Cerebellar cortex (tissue), 1 donor: ENCODE measurements around the gene APOA1.

Experiments
- DNase-seq: peaks from one replicate; pipeline ENCODE4 v3.0.0-alpha.2; 2015; ENCODE audit warnings: low spot score

The APOA1 gene

DNA sequence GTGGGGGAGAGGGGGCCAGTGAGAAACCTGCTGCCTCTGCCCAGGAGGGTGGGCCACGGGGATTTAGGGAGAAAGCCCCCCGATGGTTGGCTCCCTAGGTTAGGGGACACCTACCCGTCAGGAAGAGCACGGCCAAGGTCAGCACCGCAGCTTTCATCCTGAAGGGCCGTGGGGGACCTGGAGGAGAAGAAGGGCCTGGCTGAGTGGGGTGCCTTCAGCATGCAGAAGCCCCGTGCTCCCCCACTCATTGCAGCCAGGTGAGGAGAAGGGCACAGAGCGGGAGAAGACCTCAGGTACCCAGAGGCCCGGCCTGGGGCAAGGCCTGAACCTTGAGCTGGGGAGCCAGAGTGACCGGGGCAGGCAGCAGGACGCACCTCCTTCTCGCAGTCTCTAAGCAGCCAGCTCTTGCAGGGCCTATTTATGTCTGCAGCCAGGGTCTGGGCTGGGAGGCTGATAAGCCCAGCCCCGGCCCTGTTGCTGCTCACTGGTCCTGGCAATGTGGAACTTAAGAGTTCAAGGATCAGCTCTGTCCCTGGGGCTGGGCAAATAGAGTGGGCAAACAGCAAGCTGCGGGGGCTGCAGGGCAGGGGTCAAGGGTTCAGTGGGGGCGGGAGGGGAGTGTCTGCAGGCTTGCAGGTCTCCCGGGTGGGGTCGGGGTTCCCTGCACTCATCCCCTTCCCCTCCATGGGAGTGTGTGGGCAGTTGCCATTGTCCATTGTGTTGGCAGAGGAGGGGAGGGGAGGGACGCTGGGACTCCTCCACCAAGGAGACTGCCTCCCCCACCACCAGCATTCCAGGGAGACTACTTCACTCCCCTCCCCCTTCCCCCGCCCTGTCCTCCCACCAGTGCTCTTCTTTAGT lies at the start of gene APOA1:
TSS of gene APOA1 (minus strand) at position 392 of the 861 bp plus-strand sequence. CDS start at position 157, 235 bp downstream.
- DNase-seq, result no peak

DNA sequence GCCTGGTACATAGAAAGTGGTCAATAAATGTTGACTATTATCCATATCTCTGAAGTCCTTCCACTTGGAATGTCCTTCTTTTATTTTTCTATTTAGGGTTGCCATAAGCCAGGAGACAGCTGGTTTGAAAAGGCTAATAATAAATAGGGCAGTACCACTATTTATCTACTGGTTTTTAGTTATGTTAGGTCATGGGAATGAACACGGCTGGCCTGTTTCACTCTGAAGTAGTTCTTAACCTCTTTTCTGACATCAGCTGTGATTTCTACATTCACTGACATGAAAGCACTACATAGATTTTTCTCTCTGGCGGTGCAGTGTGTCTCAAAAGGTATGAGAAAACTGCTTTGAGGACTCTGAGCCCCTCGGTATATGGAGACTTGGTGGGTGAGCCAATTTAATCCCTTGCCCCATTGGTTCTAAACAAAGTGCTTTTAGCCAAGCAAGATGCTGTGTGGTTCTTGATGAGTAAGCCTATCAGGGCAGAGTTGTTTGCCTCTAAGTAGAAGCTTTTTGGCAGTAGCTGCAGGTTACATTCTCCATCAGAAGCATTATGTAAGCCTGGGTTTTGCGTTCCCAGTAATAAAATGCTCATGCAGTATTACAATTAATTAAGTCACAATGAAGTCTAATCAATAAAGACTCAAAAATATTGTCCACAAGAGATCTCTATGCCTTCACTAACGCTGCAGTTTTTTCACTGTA lies 48.7 kb upstream of the APOA1 start:
- peak; percentile 75 for DNase-seq

DNA sequence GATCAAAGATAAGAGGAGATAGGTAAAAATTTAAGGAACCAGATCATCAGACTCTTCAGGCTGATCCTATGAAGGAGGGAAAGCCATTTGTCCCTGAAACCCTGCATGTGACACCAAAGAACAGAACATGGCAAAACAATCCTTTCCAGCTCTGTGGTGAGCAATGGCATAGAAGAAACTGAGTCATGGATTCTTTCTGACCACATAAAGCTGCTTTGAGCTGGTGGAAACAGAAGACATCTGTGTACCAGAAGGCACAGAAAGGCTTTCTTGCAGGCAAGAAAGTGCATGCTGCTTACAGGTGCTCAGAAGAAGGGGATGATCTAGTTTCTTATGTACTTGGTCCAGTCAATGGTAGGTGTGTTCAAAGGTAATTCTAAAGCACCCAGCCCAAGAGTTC lies 45.0 kb upstream of the APOA1 start:
- no peak for DNase-seq

DNA sequence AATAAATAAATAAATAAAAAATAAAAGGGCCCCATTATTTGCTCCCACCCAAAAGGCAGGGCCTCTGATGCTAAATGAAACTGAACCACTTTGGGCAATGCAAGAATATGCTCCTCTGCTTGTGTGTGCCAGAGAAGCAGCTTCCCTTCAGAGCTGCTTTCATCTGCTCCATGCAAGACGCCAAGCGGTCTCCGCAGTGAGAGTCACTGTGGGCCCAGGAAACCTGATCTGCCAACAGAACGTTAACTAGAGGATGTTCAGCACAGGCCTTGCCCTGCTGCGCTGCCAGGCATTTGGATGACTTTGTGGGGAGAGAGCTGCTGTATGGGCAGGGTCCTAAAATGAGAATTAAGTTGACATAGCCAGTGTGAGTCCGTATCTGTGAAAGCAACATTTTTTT lies 43.7 kb upstream of the APOA1 start:
- peak; percentile 82 for DNase-seq

DNA sequence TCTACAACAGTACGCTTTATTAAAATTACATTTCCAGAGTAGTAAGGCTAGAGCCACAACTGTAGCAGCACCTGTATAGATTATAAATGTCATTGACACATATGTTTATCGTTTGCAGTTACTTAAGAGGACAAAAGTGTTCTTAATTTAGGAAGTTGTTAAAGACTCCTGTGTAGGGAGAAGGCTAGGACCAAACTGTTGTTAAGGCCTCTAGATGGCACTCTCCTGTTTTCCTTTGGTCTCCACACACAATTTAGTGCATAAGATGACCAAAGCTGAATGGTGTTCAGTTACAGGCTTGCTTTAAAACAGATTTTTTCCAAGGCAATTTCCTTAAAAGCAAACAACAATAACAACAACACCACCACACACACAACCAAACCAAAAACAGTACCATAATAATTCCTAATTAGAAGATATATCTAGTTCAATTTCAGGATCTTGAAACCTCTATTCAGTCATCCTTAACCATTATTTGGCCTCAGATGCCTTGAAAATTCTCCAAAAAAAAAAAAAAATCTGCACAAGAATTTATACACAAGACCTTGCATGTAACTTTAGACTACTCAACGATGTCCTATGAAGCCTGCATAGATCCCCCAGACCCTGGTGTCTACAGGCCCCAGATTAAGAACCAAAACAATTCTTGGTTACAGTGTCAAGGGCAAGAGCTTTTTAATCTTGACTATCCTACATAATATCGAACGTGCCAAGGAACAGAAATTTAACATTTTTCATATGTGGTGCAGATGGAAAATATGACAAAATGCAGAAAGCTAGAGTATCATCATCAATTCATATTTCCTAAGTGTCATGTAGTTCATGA lies 42.6 kb upstream of the APOA1 start:
- DNase-seq, result peak; percentile 85

DNA sequence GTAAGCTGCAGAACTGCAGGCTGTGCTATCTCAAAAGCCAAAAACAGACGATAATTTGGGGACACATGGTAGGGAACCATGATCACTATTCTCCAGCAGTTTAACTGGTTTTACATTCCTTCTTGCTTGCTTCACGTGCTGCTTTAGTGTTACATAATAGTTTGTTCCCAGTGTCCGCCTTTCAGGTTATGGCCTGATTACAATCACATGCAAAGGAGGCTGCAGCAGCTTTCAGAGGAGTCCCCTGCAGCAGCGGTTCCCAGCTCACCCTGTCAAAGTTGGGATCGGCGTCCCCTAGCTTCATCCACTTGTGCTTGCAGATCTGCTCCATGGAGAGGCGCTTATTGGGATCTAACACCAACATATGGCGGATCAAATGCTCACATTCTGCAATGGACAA lies 39.2 kb upstream of the APOA1 start:
- DNase-seq, result no peak

DNA sequence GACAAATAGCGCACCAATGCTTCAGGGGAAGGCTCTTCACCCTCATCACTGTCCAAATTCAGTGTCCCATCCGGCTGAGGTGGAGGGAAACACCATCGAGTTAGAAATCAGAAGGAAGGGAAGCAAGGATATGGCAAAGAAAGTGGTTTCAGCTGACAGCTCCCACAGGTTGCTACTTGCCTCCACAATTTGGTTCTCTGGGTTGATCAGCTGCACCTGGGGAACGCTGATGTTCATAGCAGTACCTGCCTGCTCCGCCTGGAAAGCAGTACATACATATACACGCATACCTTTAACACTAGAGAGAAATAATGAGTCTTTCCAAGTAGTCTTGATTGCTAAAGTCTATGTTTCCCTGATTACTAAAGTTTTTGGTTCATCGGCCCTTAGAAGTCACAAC lies 37.8 kb upstream of the APOA1 start:
- DNase-seq, result no peak

DNA sequence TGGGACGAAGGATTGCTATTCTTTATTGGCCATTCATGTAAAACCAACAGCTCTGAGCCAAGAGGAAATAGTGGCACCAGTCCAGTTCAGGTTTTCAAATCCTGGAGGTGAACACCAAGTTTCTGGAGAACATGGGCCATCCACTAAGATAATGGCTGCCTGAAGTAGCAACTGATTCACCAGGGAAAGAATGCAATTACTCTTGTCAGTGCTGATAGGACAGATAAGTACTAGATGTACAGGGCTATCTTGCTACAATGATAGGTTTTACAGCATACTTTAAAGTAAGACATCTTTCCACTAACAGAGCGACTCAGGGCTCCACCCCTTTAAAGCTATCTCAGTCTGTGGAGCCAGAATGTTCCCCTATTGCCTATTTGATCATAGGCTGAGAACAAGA lies 36.8 kb upstream of the APOA1 start:
- DNase-seq, result no peak

DNA sequence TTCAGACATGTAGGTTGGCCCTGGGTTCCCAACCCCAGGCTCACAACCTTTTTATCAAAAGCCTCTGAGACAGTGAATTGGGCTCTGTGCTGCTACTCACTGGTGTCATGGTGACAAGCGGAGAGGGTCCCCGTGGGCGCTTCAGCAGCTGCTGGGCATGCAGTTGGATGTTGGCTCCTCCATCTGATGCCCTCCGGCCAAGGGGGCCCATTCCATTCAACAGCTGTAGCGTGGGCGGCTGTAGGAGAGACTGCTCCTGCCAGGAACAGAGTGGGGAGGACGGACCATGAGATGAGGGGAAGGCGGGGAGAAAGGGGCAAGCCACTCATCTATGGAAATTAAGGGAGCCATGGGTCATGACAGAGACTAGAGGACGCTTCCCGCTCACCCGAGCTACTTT lies 36.0 kb upstream of the APOA1 start:
- DNase-seq, result no peak

DNA sequence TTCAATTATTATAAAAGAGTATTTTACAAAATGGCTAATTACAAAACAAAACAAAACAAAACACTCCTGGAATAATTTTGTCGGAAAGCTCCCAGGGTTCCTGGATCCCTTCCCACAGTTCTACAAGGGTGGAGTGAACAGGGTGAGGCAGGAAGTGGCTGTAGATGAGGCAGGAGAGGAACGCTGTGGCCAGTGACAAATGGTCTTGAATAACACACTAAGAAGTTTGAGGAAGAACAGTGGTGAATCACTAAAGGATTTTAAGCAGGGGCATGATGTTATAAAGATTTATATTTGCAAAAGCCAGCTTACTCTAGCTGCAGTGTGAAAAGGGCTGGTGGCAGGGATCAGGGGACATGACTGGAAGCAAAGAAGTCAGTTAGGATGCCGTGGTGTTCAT lies 33.8 kb upstream of the APOA1 start:
- no peak for DNase-seq

DNA sequence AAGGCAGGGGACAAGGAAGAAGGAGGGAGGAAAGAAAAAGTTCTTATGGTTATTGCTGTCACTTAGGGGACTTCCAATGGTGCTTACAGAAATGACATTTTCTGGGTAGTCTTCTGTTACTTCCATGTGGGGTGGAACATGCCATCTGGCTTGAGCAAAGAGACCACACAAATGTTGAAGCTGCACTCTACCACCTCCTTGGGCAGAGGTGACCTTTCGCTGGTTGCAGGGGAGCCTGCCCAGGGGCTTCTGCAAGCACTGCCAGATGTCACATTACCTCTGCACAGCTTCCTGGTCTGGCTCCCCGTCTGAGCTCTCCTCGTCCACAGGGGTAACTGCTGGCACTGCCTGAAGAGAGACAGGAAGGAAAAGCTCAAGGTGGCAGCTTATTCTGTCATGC lies 32.6 kb upstream of the APOA1 start:
- DNase-seq, result no peak

DNA sequence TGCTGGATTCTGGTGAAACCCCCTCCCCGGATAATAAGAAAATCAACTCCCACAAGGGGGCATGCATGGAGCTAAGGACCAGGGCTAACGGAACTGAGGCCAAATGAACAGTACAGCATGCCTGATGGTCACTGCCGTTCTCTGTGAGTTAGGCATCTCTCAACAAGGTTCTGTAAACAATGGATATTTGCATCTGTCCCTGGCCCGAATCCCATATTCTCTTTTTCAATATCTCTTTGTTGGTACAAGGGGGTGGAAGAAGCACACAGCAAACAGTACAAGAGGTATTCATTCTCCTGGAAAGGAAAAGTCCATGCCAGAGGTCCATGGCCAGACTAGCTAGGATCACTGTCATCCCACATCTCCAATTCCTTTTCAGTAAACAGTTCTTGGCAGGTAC lies 32.2 kb upstream of the APOA1 start:
- no peak for DNase-seq

DNA sequence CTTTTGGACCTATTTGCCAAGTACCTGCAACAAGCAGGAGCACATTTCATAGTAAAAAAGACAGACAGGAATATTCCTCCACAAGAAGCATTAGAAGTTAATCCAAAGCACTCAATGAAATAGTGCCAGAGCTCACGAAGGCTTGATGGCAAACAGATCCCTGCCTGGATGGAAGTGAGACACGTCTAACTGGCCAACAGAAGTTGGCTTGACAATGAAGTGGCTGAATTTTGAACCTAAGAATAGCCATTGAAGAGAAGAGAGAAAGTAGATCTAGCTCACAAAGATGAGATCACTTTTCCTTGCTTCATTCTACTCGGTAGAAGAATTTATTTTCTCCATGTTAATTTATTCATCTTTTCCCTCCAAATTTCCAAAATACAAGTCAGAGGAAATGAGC lies 30.6 kb upstream of the APOA1 start:
- no peak for DNase-seq

DNA sequence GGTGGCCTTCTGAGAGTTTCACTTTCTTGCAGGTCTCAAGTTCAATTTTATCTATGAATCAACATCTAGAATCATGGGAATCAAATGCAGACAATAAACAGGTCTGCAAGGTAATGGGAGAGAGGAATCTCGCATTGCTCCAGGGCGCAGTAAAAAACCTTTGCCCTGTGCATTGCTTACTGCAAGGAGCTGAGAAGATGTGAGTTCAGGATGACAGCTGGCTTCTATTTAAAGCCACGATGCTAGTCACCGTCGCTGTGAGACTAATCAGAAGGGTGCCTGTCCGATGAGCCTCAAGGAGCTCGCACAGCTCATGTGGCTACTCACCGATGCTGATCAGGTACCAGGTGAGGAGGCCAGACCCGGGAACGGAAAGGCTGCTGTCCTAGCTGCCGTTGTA lies 30.2 kb upstream of the APOA1 start:
- DNase-seq, result no peak

DNA sequence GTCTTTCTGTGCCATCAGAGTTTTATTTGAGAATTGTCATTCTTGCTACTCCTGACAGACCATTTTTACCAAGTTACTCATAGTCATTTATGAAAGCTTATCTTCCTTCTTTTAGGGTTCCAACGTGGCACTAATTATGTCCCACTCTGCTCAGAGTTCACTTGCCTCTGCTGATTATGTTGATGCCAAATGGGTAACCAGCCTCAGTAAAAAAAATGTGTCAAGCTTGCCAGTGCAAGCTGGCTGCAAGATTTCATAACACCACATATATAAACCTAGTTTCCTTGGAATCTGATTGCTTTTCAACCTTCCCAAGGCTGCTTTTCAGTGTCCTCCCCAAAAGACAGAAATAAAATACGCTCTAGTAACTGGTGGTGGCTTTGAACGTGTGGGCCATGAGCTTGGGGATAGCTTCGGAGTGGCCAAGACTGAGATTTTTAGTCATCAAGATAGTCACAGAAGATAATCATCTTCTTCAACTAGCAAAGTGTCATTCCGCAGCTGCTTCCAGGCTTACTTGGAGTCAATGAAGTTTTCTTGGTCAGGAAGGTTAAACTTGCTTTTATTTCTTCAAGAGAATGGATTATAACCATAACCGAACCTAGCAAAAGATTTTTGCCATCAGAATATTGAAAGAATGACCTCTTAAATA lies 29.5 kb upstream of the APOA1 start:
- DNase-seq, result no peak

DNA sequence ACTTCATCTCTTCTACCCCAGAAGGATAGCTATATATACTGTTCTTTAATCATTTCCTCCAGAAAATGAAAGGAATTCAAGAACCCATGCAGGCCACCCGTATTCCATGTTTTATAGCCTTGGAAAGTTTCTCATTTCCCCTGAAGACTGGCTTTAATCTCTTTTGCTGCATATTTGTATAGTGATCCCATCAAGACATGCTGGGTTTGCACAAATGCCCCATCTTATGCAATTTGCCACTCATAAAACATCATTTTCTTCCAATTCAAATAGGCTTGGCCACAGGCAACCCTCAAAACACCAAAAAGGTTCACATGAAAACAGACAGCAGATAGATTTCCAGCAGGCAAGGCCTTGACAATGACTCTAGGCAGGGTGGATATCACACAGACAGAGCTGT lies 28.3 kb upstream of the APOA1 start:
- no peak for DNase-seq

DNA sequence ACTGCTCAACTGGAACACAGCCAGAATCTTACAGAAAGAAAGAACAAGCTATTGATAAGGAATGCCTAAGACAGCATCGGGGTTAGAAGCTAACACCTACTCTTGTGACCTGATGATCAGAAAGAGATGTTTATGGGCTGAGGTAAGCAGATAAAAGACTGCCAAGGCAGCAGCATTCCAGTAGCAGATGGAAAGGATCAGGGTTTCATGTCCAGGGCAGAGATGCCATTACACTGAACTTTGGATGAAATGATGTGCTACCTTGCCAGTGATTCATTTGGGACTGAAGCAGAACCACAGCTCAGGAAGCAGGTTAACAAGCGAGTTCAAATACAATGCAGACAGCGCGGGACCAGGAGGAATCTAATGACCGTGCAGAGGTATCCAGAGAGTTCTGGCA lies 27.1 kb upstream of the APOA1 start:
- DNase-seq, result no peak

DNA sequence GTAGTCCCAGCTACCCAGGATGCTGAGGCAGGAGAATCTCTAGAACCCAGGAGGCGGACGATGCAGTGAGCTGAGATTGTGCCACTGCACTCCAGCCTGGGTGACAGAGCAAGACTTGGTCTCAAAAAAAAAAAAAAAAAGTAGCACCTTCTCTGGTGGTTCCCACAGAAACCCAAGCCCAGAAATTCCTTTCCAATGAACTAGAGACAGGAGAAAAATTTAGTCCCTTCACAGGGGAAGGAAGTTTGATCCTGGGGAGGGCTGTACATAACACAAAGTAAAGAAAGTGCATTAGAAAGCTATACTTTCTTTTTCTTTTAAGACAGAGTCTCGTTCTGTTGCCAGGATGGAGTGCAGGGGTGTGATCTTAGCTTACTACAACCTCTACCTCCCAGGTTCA lies 25.5 kb upstream of the APOA1 start:
- DNase-seq, result no peak

DNA sequence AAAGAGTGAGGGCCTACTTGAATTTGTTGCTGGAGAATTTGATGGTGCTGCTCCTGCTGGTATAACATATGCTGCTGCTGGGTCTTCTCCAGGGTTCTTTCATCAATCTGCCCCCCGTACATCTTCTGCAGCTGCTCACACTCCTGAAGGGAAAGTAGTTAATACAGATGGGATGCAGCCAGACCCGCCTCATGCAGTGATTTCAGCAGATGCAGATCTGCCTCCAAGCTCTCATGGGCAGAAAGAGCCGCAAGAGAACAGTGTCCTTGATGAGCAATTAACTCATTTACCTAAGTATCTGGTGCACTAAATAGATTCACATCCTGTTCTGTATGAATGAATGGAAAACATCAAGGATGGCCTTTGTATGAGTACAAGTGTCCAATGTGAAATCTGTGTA lies 24.8 kb upstream of the APOA1 start:
- peak; percentile 51 for DNase-seq

DNA sequence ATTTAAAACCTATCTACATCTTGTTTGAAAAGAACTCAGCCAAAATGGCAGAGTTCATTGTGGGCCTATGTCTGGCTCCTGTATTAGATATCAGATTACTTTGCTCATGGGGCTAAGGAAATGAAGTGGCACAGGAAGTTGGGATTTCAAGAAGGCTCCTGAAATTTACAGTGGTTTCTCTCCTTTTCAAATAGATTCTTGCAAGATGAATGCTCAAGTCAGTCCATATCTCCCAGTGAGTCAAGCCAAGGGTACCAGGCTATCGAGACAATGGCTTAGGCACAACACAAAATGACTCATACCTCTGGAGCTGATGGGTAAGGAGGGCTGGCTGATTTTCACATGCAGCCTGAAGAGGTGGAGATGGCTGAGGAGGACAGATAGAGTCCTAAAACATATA lies 24.1 kb upstream of the APOA1 start:
- DNase-seq, result no peak

DNA sequence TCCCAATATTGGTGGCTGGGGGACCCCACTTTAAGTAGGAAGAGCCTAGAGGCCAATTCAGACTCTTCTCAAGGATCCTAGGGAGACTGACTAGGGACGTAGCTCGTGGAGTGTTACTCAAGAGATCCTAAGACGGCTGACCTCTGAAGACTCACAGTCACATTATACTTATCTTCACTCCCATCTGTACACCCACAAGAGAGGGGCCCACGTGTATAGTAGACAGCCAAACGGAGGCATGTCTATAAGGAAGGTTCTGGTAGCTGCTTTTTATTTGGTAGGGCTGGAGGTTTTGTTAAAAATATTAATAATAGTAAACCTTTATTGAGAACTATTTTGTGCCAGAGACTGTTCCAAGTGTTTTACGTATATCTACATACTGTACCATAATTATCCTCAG lies 22.9 kb upstream of the APOA1 start:
- DNase-seq, result no peak

DNA sequence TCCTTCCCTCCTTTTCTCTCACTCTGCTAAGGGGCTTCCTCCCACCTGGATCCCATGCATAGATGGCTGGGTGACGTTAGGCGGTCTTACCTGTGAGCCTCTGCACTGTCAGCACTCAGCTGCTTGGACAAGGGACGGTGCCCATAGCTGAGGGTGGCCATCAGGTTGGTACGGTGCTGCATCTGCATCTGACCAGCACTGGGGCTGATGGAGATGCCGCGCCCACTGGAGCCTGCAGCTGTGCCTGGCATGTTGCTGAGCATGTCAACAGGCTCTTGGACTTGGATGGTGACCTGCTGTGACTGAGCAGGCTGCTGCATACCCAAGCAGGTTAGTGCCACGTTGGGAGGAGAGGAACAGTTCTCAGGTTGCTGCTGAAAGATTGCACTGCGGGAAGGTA lies 21.8 kb upstream of the APOA1 start:
- no peak for DNase-seq
